PC-9 (cell line): Measurements from ENCODE around the gene KRT31.

ENCODE experiments used
- EZH2 ChIP-seq: fragments of 200-600 bp; sonication (generic); IDR thresholded peaks from 2 replicates; pipeline ENCODE4 v1.8.0; 2017; ENCODE audit warnings: antibody characterized with exemption, low read depth
- TF ChIP-seq, protein P1 (sequence below): fragments of 200-600 bp; sonication (generic); conservative IDR thresholded peaks from 2 replicates; pipeline ENCODE4 v1.6.1; 2017; ENCODE audit warnings: mixed run types, antibody characterized with exemption, mild to moderate bottlenecking, moderate library complexity

DNA sequence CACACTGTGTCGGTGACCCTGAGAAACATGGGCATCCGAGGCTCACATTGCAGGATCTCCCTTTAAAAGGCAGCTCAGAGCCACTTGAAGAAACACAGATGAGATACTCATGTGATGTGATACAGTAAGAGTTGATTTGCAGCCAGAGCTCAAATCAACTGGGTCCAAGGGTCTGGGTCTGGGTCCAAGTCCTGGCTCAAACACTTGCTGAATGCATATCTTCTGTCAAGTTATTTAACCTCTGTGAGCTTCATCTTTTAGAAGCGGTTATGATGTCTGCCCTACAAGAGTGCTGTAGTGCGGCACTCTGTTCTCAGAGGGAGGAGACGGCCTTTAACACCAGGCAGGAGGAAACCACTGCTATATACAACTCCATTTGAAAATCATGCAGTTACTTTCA lies 37.0 kb upstream of the KRT31 start:
- no peak for TF ChIP-seq EZH2
- TF ChIP-seq, protein P1, sequence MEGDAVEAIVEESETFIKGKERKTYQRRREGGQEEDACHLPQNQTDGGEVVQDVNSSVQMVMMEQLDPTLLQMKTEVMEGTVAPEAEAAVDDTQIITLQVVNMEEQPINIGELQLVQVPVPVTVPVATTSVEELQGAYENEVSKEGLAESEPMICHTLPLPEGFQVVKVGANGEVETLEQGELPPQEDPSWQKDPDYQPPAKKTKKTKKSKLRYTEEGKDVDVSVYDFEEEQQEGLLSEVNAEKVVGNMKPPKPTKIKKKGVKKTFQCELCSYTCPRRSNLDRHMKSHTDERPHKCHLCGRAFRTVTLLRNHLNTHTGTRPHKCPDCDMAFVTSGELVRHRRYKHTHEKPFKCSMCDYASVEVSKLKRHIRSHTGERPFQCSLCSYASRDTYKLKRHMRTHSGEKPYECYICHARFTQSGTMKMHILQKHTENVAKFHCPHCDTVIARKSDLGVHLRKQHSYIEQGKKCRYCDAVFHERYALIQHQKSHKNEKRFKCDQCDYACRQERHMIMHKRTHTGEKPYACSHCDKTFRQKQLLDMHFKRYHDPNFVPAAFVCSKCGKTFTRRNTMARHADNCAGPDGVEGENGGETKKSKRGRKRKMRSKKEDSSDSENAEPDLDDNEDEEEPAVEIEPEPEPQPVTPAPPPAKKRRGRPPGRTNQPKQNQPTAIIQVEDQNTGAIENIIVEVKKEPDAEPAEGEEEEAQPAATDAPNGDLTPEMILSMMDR, result no peak
